Cerebellar cortex (tissue), 1 donor: ENCODE data around the gene KLHDC4.

Source experiments
- DNase-seq: peaks from one replicate; pipeline ENCODE4 v3.0.0-alpha.2; 2015; ENCODE audit warnings: low spot score

The KLHDC4 gene

DNA sequence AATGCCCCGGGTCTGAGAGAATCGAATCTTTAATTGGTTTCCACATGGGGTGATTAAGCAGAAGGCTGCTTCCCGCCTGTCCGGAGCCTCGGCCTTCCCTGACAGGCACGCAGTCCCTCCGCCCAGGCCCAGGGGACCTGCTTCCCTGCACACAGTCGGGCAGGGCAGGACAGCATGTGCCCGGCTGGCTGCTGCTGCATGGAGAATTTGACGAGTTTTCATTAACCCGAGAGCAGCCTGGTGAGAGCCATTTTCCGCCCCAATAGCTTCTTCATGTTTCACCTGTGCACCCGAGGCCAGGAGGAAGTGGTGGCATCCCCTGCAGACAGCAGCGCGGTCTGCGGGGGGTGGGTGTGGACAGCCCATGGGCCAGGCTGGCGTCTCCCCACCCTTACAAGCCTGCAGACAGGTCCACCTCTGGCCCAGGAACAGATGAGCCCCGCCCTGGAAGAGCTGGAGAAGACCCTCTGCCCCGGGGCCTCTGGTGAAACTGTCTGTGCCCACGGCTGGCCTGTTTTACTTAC lies 67.0 kb downstream of the KLHDC4 start:
- no peak for DNase-seq

DNA sequence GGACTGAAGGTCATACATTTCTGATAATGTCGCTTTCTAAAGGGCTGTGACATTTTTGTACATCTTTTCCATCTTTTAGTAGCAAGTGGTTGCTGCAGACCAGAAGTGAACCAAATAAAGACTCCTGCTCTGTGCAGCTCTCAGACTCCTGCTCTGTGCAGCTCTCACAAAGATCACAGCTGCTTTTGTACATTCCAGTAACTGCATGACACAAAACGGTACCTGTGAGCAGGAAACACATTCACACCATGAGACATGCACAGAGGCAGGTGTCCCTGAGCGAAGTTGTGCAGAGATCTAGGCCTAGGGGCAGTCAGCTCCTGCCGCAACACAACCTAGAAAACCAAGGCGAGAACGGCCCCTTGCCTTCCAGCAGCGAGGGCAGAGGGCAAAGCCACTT lies 67.5 kb downstream of the KLHDC4 start:
- DNase-seq: no peak

GRCh38 chr16:87697792-87698191 lies 68.0 kb downstream of the KLHDC4 start:
- no peak for DNase-seq

GRCh38 chr16:87697256-87697655 lies 68.5 kb downstream of the KLHDC4 start:
- DNase-seq: no peak

DNA sequence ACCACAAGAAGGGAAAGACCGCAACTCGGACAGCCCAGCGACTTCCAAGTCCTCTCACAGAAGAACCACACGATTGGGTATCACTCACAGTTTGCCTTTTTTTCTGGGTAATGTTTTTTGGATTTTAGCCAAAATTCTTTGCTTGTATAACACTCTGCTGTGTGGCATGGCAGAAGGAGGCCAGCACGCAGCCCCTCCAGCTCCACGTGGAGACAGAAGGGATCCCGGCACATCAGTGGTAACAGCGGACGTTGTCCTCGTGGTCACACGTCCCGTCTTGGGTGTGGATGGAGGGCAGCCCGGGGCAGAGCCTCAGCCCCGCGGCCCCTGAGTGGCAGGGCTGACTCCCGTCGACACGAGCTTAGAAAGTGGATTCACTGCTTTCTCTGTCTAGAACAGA lies 69.1 kb downstream of the KLHDC4 start:
- DNase-seq: no peak

DNA sequence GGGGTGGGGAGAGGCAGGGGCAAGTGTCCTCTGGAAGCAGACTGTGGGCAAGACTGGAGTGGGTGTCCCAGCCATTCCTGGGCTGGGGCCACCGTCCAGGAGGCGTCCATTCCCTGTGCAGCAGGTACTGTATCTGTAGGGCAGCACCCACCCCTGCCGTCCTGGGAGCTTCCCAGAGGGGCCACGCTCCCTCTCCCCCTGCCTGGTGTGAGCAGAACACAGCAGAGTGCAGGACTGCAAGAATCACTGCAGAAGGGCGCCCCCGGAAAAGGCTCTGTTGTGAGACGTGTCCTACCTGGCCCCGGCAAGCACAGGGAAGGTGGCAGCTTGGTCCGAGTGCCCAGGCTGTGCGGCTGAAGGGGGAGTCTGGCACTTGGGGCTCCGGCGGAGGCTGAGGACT lies 70.3 kb downstream of the KLHDC4 start:
- DNase-seq: no peak

DNA sequence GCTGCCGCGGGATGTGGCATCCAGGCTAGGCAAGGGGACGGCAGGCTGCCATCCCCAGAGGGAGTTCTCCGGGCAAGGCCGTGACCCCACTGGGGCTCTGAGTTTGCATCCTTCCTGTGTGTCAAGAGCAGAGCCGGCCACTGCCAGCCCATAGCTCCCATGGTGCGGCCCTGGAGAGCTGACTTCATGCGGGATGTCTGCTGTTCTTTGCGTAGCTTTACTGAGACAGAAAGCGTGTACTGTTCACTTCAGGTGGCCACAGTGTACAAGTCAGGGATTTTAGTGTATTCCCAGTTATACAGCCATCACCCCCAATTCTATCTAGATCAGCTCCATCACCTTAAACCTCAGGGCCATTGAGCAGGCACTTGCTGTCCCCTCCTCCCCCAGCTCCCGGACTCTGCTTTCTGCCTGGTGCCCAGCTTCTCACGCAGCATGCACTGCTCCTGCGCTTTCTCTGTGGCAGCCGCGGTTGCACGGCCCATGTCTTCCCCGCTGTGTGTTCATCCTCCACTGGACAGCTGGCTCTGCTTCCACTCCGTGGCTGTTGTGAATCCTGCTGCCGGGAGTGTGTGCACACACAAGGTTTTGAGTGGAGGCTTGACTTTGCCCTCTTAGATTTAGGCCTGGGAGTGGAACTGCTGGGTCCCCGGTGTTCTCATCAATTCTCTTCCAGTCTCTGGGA lies 71.2 kb downstream of the KLHDC4 start:
- DNase-seq: peak; percentile 44

- no peak for DNase-seq
Observed at GRCh38 chr16:87693827-87694226, 72.0 kb downstream of the KLHDC4 start.

GRCh38 chr16:87692756-87693155 lies 73.0 kb downstream of the KLHDC4 start:
- DNase-seq: no peak

DNA sequence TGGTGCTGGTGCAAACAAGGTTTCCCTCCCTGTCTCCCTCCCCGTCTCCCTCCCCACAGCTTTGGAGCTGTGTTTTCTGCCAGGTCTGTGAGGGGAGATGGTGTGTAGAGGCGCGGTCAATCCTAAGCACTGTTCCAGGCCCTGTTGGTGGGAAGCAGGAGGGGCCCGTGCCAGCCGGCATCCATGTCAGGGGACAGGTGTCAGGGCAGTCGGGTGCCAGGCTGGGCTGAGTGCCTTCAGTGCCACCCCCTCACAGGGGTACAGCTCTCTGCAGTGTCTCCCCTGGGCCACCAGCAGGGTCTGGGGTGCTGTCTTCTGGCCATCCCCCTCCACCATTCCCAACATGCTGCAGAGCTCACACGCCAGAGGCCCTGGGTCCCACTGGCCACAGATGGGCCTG lies 73.6 kb downstream of the KLHDC4 start:
- DNase-seq: peak; percentile 39

GRCh38 chr16:87691686-87692079 lies 74.1 kb downstream of the KLHDC4 start:
- DNase-seq: no peak

DNA sequence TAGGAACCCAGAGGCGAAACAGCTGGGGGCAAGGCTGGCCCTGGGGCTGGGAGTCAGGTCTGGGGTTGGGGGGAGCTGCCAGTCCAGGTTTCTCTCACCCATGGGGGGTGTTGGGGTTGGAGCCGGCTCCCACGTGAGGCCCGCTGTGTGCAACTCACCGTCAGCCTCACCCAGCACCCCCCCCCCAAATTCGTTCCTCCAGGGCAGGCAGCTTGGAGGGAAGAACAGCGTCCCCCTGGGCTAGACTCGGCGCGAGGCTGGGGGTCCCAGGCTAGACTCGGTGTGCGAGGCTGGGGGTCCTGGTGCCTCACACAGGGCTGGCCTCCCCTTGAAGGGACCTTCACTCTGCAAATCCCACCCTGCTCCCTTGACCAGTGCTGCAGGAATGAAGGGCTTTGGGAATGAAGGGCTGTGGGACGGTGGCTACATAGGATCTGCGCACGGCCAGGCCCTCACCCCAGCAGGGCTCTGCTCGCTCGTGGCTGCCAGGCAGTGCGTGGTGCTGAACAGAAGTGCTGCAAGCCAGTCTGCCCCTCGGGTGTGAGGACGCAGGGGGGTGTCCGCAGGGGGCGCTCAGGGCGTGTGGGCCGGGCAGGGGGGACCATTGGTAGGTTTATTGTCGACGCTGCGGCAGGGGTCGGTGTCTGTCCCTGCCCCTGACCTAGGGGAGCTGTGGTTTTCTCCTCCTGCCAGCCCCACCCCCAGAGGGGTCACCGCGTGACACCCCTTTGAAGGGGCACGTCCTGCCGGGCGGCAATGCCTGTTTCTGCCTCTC lies 74.7 kb downstream of the KLHDC4 start:
- DNase-seq: no peak

DNA sequence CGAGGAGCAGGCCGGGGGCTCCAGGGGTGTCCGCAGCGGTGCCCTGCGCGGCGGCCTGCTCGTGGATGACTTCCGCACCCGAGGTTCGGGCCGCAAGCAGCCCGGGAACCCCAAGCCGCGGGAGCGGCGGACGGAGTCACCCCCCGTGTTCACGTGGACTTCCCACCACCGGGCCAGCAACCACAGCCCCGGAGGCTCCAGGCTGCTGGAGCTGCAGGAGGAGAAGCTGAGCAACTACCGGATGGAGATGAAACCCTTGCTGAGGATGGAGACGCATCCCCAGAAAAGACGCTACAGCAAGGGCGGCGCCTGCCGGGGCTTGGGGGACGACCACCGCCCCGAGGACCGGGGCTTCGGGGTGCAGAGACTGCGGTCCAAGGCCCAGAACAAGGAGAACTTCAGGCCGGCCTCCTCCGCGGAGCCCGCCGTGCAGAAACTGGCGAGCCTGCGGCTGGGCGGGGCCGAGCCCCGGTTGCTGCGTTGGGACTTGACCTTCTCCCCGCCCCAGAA lies 75.8 kb downstream of the KLHDC4 start:
- no peak for DNase-seq

GRCh38 chr16:87688876-87689815 lies 76.6 kb downstream of the KLHDC4 start:
- no peak for DNase-seq

DNA sequence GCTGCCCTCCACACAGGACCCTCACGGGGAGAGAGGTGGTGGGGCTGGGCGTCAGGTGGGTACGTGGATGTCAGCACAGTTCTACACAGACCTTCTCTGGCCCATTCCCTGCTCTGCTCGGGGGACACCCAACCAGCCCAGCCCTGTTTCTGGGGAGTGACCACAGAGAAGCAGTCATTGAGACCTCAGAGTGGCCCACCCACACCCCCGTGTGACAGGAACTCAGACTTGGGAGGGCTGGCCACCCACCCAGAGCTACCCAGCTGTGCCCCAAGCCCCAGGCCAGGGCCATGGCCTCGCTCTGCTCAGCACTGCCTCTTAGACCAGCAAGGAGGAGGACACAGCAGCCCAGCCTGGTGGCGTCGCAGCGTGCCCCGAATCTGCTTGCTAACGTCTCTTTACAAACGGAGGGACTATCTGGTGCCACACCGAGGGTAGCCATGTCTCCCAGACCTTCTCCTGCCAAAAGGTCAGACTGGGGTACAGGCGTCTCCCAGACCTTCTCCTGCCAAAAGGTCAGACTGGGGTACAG lies 77.7 kb downstream of the KLHDC4 start:
- no peak for DNase-seq

- DNase-seq: peak; percentile 68
Observed at GRCh38 chr16:87687126-87687910, 78.5 kb downstream of the KLHDC4 start.

- DNase-seq: no peak
Observed at GRCh38 chr16:87686697-87687096, 79.1 kb downstream of the KLHDC4 start.

DNA sequence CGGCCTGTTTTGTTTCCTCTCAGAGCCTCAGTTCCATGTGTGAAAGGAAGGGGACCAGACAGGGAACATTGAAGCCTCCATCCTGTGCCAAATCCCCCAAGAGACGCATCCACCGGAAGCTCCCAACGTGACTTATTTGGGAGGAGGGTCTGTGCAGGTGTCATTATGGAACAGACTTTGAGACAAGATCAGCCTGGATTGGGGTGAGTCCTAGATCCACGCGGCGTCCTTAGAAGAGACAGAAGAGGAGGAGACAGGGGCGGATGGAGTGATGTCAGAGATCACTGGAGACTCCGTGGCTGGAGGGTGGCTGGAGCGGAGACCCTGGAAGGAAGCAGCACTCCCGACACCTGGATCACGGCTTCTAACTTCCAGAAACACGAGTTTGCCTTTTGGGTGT lies 80.0 kb downstream of the KLHDC4 start:
- DNase-seq: no peak

- DNase-seq: no peak
Observed at GRCh38 chr16:87685405-87685755, 80.4 kb downstream of the KLHDC4 start.

GRCh38 chr16:87684711-87685404 lies 80.9 kb downstream of the KLHDC4 start:
- DNase-seq: no peak
